GM18517 (cell line): ENCODE data around the gene SPATS2.

ENCODE experiments used
- ATAC-seq: cut with Tn5 transposase; IDR thresholded peaks from one replicate; pipeline ENCODE4 v1.9.1; 2021; ENCODE audit warnings: mild to moderate bottlenecking, moderate library complexity; ENCODE audit not compliant: unreplicated experiment

SPATS2 gene

DNA sequence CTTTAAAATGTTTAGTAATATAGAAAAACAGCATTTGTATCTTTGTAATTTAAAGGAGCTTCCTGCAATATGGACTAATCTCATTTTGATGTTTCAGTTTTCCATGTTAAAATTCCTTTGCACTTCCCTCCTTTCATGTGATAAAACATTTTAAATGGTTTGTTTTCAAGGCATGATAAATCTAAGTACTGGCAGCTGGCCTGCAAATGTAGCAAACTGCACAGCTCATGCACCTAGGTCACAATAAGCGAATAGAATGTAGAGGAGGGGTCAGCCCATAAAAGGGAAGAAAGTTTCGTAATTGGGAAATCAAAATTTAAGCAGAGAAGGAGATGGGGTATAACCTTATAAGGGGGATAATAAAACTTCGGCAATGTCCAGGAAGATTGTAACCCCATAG is 91.6 kb downstream of the SPATS2 start:
- ATAC-seq, result no peak

DNA sequence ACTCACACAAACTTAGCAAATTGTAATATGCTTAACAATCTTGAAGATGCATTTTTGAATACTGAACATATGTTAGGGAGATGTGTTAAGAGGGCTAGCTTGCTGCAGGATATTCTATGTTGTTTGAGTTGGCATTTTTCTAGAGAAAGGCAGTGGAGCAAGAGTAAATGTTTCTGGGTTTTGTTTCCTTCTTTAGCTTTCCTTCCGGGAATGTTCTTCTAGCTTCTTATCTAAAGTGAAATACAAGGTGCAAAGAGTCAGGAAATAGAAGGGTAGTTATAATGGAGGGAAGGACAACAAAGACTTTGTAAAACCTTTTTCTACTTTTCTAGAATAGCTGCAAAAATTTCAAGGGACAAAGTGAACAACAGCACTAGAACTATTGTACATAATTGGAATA is 94.0 kb downstream of the SPATS2 start:
- no peak for ATAC-seq

- no peak for ATAC-seq
These were observed 95.0 kb downstream of the SPATS2 start for GRCh38 chr12:49462083-49462744.

- ATAC-seq, result no peak
These were observed 97.9 kb downstream of the SPATS2 start for GRCh38 chr12:49465132-49465531.

DNA sequence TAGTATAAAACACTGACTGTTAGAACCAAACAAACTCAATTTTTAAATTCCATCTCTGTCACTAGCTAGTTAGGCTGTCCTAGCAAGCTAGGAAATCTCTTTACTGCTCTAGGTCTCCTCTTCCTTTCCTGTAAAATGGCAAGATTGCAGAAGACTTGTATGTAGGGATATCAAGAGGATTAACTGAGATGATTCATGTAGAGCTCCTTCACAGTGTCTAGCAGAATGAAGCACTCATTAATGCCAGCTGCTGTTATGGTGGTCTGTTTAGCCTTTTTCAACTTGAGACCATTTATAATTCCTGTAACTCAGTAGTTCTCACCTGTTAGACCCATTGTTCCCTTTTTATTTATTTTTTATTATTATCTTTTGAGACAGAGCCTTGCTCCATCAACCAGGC is 103.7 kb downstream of the SPATS2 start:
- no peak for ATAC-seq

- no peak for ATAC-seq
These were observed 104.3 kb downstream of the SPATS2 start for GRCh38 chr12:49471557-49471956.

DNA sequence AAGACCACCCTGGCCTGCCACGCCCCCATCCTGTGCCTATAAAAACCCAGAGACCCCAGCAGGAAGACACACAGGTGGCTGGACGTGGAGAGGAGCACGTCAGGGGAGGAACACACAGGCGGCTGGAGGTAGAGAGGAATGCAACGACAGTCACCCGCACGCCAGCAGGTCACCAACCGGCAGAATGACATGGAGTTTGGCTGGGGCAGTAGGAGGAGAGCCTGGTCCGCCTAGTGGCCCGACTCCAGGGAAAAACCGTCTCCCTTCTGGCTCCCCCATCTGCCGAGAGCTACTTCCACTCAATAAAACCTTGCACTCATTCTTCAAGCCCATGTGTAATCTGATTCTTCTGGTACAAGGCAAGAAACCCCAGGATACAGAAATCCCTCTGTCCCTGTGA is 108.8 kb downstream of the SPATS2 start:
- ATAC-seq, result no peak

DNA sequence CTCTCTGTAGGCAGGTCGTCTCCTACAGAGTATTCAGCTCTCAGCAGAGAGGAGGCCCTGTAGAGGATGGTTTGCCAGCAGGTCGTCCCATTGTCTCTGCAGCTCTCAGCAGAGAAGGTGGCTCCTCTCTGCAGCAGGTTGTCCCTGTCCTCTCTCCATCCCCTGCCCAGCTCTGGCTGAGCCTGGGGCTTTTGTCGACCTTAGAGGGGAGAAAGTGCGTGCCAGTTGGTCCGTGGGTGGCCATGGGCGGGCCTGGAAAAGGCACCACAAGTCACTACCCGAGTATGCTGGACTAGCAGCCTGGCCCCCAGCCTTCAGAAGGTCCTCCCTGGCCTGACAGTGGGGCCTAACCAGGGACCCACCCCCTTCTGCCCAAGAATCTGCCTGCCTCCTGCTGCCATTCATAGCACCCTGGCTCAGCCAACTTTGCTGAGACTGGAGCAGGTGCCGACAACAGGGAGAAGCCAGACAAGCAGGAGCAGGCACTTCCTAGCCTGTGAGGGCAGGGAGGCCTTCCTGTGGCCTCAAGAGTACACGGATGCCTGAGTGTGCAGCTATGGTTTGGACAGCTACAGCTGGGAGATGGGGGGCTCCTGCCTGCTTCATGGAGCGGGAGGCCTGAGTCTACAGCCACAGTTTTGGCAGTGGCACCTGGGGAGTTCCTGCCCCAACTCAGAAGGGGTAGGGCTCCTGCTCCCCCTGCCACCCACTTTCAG is 111.8 kb downstream of the SPATS2 start:
- no peak for ATAC-seq

- ATAC-seq, result no peak
These were observed 115.1 kb downstream of the SPATS2 start for GRCh38 chr12:49482095-49483051.

- no peak for ATAC-seq
These were observed 116.4 kb downstream of the SPATS2 start for GRCh38 chr12:49483619-49484018.

GRCh38 chr12:49487605-49488004 is 120.3 kb downstream of the SPATS2 start:
- ATAC-seq, result no peak

- no peak for ATAC-seq
These were observed 121.9 kb downstream of the SPATS2 start for GRCh38 chr12:49489154-49489553.

DNA sequence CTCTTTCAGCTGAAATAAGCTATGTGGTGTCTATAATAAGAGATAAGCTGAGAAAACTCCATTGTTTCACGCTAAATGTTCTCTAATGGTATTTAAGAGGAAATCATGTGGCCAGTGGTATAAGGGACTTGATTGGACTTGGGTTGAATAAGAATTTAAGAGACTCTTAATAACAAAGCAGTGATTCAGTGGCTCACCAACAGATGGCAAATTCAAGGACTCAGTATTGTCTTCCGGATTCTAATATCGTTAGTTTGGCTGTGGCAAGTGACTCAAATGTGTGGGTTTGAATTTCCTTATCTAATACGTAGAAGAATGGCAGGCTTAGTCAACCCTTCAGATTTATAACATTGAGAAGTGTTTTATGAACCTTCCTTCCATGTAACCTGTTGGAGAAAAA is 122.5 kb downstream of the SPATS2 start:
- no peak for ATAC-seq

GRCh38 chr12:49491823-49492222 is 124.6 kb downstream of the SPATS2 start:
- ATAC-seq, result no peak

DNA sequence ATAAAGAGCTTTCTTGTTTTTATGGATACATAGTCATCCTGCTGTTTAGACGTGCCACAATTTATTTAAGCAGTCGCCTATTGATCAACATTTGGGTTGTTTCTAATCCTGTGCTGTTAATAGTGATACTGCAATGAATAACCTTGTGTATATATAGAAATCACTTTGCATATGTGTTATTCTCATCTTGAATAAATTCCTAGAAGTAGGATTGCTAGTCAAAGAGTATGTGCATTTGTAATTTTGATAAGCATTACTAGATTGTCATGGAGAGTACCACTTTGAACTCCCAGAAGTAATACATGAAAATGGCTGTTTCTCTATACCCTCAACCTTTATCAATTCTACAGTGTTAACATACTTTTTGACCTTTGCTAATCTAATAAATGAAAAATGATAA is 126.6 kb downstream of the SPATS2 start:
- no peak for ATAC-seq

DNA sequence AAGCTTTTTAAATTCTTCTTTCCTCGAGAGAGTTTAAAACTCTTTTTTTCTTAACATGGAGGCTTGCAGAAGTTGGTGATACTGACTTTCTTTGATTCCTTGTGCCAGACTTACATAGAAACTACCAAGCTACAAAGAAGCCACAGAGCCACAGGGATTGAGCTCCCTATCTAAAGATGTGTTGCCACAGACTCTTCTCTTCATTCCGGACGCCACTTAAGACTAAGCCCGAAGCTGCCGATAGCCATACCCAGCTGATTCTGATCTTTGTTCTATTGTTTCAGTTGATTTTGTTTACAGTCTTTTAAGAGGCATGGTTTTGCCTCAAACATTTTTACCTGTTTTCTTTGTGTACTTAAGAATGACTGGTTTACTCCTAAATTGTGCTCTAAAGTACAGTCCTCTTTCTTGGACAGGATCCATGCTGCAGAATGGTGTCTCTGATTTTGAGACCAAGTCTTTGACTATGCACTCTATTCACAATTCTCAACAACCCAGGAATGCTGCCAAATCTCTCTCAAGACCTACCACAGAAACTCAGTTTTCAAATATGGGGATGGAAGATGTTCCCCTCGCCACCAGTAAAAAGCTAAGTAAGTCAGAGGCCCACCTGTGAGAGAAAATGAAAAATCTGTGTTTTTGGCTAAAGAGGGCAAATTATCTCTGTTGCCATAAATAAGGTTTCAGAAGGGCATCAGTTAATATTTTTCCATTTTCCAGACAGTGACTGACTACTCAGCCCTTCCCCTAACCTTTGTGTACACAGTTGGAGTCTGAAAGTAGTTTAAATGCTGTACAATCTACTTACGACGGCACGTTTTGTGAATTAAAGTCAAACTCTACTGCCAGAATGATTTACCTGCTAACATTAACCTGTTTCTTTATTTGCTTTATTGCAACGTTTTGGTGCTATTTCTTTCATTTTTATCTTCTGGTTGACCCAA is 129.4 kb downstream of the SPATS2 start:
- no peak for ATAC-seq

GRCh38 chr12:49501895-49502294 is 134.6 kb downstream of the SPATS2 start:
- ATAC-seq, result no peak

DNA sequence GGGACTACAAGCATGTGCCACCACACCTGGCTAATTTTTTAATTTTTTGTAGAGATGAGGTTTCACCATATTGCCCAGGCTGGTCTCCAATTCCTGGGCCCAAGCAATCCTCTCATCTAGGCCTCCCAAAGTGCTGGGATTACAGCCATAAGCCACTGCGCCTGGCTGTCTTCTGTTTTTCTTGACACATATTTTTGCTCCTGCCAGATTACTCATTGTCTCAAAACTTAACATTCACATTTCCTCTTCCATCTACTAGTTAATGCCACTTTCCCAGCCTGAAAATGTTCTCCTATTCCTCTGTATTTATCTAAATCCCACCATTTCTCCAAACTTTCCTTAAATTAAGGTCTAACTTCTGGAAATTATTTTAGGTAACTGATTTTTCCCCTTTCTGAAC is 135.3 kb downstream of the SPATS2 start:
- no peak for ATAC-seq

GRCh38 chr12:49503674-49504180 is 136.5 kb downstream of the SPATS2 start:
- ATAC-seq, result no peak

DNA sequence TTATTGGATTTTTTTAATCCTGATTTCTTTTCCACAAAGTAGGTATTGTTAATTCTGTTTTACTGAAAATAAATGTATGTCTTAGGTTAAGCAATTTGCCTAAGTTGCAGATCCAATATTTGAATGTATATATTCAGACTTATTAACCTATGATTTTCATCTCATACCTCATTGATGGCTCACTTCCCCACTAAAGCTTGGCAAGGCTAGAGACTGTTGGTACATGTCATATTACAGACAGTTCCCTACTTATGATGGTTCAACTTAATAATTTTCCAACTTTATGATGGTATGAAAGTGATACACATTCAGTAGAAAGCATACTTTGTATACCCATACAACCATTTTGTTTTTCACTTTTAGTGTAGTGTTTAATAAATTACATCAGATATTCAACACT is 138.4 kb downstream of the SPATS2 start:
- no peak for ATAC-seq
